ENCODE results near the gene TCF15. TPM values are rescaled to one million over a fixed set of nuclear protein-coding genes. Genes with fewer than 3 reads are reported as not detected.
A peak's percentile ranks its signal among the peaks of the same experiment; 100 is the strongest.

The TCF15 gene
- total and polyA plus RNA-seq, 2 of the 13 experiments (the other 11 are each of a cell fraction or from before 2014, with no cell fraction given), result not detected

- TF ChIP-seq, protein P1, sequence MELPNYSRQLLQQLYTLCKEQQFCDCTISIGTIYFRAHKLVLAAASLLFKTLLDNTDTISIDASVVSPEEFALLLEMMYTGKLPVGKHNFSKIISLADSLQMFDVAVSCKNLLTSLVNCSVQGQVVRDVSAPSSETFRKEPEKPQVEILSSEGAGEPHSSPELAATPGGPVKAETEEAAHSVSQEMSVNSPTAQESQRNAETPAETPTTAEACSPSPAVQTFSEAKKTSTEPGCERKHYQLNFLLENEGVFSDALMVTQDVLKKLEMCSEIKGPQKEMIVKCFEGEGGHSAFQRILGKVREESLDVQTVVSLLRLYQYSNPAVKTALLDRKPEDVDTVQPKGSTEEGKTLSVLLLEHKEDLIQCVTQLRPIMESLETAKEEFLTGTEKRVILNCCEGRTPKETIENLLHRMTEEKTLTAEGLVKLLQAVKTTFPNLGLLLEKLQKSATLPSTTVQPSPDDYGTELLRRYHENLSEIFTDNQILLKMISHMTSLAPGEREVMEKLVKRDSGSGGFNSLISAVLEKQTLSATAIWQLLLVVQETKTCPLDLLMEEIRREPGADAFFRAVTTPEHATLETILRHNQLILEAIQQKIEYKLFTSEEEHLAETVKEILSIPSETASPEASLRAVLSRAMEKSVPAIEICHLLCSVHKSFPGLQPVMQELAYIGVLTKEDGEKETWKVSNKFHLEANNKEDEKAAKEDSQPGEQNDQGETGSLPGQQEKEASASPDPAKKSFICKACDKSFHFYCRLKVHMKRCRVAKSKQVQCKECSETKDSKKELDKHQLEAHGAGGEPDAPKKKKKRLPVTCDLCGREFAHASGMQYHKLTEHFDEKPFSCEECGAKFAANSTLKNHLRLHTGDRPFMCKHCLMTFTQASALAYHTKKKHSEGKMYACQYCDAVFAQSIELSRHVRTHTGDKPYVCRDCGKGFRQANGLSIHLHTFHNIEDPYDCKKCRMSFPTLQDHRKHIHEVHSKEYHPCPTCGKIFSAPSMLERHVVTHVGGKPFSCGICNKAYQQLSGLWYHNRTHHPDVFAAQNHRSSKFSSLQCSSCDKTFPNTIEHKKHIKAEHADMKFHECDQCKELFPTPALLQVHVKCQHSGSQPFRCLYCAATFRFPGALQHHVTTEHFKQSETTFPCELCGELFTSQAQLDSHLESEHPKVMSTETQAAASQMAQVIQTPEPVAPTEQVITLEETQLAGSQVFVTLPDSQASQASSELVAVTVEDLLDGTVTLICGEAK (IDR thresholded peaks at IDR 0.05), result no peak
- TF ChIP-seq, protein P1 (CRISPR knock-in tag; IDR thresholded peaks at IDR 0.05), result no peak
- TF ChIP-seq, protein P2, sequence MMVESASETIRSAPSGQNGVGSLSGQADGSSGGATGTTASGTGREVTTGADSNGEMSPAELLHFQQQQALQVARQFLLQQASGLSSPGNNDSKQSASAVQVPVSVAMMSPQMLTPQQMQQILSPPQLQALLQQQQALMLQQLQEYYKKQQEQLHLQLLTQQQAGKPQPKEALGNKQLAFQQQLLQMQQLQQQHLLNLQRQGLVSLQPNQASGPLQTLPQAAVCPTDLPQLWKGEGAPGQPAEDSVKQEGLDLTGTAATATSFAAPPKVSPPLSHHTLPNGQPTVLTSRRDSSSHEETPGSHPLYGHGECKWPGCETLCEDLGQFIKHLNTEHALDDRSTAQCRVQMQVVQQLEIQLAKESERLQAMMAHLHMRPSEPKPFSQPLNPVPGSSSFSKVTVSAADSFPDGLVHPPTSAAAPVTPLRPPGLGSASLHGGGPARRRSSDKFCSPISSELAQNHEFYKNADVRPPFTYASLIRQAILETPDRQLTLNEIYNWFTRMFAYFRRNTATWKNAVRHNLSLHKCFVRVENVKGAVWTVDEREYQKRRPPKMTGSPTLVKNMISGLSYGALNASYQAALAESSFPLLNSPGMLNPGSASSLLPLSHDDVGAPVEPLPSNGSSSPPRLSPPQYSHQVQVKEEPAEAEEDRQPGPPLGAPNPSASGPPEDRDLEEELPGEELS (CRISPR knock-in tag; IDR thresholded peaks at IDR 0.05), result no peak
- TF ChIP-seq CBX5 (CRISPR knock-in tag; IDR thresholded peaks at IDR 0.05; ENCODE audit: borderline replicate concordance), result 0 out of 2 replicates have a peak, but pooled peaks have one; percentile 21
- TF ChIP-seq ZNF367 (CRISPR knock-in tag; IDR thresholded peaks at IDR 0.05; ENCODE audit: borderline replicate concordance), result no peak
- TF ChIP-seq, protein P3, sequence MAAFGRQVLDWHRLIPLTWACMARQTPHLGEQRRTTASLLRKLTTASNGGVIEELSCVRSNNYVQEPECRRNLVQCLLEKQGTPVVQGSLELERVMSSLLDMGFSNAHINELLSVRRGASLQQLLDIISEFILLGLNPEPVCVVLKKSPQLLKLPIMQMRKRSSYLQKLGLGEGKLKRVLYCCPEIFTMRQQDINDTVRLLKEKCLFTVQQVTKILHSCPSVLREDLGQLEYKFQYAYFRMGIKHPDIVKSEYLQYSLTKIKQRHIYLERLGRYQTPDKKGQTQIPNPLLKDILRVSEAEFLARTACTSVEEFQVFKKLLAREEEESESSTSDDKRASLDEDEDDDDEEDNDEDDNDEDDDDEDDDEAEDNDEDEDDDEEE (CRISPR knock-in tag; IDR thresholded peaks at IDR 0.05), result no peak
- 0 out of 2 replicates have a peak, but pooled peaks have one; percentile 3 for TF ChIP-seq HMG20B (CRISPR knock-in tag; conservative IDR thresholded peaks at IDR 0.05)
- TF ChIP-seq ZBTB7B (CRISPR knock-in tag; IDR thresholded peaks at IDR 0.05), result no peak
- TF ChIP-seq MYC (CRISPR knock-in tag; IDR thresholded peaks at IDR 0.05; ENCODE audit: borderline replicate concordance), result no peak
- TF ChIP-seq CEBPG (CRISPR knock-in tag; IDR thresholded peaks at IDR 0.05), result peak; percentile 0; the same call in 1 of the 2 replicates
- TF ChIP-seq TERF1 (CRISPR knock-in tag; IDR thresholded peaks at IDR 0.05), result no peak
- TF ChIP-seq, protein P4, sequence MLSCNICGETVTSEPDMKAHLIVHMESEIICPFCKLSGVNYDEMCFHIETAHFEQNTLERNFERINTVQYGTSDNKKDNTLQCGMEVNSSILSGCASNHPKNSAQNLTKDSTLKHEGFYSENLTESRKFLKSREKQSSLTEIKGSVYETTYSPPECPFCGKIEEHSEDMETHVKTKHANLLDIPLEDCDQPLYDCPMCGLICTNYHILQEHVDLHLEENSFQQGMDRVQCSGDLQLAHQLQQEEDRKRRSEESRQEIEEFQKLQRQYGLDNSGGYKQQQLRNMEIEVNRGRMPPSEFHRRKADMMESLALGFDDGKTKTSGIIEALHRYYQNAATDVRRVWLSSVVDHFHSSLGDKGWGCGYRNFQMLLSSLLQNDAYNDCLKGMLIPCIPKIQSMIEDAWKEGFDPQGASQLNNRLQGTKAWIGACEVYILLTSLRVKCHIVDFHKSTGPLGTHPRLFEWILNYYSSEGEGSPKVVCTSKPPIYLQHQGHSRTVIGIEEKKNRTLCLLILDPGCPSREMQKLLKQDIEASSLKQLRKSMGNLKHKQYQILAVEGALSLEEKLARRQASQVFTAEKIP (CRISPR knock-in tag; IDR thresholded peaks at IDR 0.05; ENCODE audit: borderline replicate concordance), result no peak
- no peak for TF ChIP-seq ZNF747 (CRISPR knock-in tag; IDR thresholded peaks at IDR 0.05; ENCODE audit: borderline replicate concordance)
- TF ChIP-seq MAZ (IDR thresholded peaks at IDR 0.05; ENCODE audit: borderline replicate concordance, low read depth, low read length), result no peak
- TF ChIP-seq MAZ (CRISPR knock-in tag; IDR thresholded peaks at IDR 0.05; ENCODE audit: low read depth), result no peak
- no peak for TF ChIP-seq ZNF263 (CRISPR knock-in tag; IDR thresholded peaks at IDR 0.05)
Measured at GRCh38 chr20:646868-647233, 36.7 kb upstream of the TCF15 start (continued).

Data from HepG2 (cell line).